ENCODE measurements around the gene GATA2.

DNA sequence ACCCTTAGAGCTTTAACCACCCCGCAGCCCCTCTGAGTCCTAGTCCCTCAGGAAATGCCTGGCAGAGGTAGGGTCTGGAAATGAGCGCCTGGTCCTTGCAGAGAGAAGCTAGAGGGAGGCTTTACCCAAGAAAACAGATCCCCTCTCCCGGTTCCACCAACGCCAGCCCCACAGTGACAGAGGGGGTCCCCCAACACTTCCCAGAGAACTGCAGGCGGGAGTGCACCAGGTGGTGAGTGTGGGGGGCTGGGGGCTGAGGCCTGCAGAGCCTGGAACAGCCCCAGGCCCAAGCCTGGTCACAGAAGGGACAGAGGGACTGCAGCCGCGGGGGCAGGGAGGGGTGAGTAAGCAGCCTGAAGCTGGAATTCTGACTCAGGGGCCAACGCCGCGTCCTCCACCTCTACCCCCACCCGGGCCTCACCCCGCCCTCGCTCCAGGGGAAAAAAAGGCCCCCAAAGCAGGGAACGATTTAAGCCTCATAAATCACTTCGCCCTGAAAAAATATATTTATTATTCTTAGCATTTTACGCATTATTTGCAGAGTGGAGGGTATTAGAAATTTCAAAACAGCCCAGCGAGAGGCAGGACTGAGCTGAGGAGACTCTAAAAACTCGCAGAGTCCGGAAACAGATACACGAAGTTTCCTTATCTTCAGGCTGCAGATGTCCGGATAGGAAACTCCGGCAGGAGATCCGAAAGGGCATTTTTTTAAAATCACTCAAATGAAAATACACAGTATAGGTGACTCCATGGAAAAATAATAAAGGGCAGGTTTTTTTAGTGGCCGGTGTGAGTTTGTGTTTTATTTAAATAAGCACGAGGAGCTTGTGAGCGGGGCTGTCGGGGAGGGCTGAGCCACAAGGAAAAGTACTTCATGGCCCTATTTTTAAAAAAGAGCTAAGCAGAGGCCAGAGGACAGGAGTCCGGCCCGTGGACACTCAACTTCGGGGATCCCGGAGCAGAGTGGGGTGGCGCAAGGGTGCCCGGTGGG, 10.0 kb downstream of the GATA2 start:
- TF ChIP-seq MYC (IDR thresholded peaks at IDR 0.05; ENCODE audit: low read depth, low read length) (no peak), CTCF (IDR thresholded peaks at IDR 0.05; ENCODE audit: low read depth, low read length) (no peak), MAX (IDR thresholded peaks at IDR 0.05; ENCODE audit: low read depth, low read length) (no peak)

Data from NB4 (cell line).